Activated naive CD8-positive, alpha-beta T cell treated with anti-CD3 and anti-CD28 coated beads, Interleukin-2, amount 10 ng/mL, durations not matched to agents 7 days and 5 days (primary cell): ENCODE data around the gene LYRM1. TPM values are rescaled to one million over a fixed set of nuclear protein-coding genes. Genes with fewer than 3 reads are reported as not detected.

Source experiments
- ATAC-seq: fragments of 150-1000 bp; cut with Tn5 transposase; one replicate; pipeline ENCODE4 v1.10.0; 2021; ENCODE audit warnings: low read depth, moderate library complexity
- POLR2A ChIA-PET: fragments of 350-600 bp; sonication (Branson Sonifier 250); formaldehyde crosslinking; loops from one replicate; lab custom pipeline; 2021; ENCODE audit warnings: antibody characterized with exemption; lab: Charles Lee
- DNase-seq: peaks from one replicate; pipeline ENCODE4 v3.0.0; 2021
- H3K27ac Mint-ChIP-seq: one replicate; pipeline ENCODE4 v1.8.0; 2022; ENCODE audit warnings: mild to moderate bottlenecking, mixed read lengths
- H3K27me3 Mint-ChIP-seq: one replicate; pipeline ENCODE4 v1.8.0; 2022; ENCODE audit warnings: mild to moderate bottlenecking, moderate library complexity, mixed read lengths
- H3K36me3 Mint-ChIP-seq: one replicate; pipeline ENCODE4 v1.8.0; 2021; ENCODE audit warnings: mild to moderate bottlenecking, mixed read lengths
- H3K4me1 Mint-ChIP-seq: one replicate; pipeline ENCODE4 v1.8.0; 2021; ENCODE audit warnings: mixed read lengths
- H3K4me3 Mint-ChIP-seq: one replicate; pipeline ENCODE4 v1.8.0; 2022; ENCODE audit warnings: mild to moderate bottlenecking, moderate library complexity, mixed read lengths
- H3K9me3 Mint-ChIP-seq: one replicate; pipeline ENCODE4 v1.8.0; 2021; ENCODE audit warnings: mixed read lengths
- total RNA-seq, 2 experiments: library from RNA; stranded (reverse); gene quantifications; one replicate each; pipeline ENCODE4 v1.2.3, GENCODE V29; 2021

LYRM1 gene
- total RNA-seq, 2 experiments from 2014 or later, result 24.9 to 26.9 TPM

DNA sequence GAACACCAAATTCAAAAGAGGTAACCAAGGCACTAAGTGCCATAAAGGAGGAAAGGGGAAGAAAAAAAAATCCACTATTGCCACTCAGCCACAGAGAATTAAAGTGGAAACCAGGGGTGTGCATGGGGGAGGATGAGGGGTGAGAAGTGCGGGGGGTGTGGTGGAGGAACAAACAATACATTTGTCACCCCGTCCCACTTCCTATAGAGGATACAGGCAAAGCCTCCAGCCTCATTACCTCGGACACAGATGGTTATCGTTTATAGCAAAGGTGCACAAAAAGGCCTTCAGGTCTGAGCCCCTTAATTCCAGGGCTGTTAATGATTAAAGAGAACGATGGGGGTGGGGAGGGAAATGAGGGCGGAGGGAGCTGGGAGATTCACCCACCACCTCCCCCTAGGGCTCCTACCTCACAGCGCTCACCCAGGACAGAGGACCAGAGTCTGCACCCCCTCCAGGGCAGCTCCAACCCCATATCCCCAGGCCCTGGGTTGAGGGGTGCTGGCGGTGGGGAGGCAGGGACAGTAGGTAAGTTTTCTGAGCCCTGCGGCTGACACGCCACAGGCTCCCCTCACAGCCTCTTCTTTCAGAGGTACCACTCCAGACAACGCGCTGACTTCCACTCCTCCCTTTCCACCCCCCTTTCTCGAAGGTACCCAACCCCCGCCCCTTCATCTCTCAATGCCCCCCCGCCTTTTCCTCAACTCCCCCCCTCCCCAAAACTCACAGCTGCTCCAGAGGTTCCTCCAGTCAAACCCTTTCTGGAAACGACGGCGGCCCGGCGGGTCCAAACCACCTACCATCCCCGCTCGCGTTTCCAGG, 883 bp upstream of the LYRM1 start:
- POLR2A ChIA-PET, result interaction anchor here (1.1 to 3.5 kb wide), 10 partner anchors 11 to 145 kb away, joined by 3 to 51 read pairs (median 6); no protein-coding TSS in a partner anchor
- peak overlapping the region; percentile 95 for H3K4me3 Mint-ChIP-seq
- H3K27me3 Mint-ChIP-seq, result no peaks in the 10 kb centered on the region
- H3K36me3 Mint-ChIP-seq, result peaks cover 46% of the 10 kb centered on the region
- peak; percentile 63 for DNase-seq
- no peaks in the 10 kb centered on the region for H3K9me3 Mint-ChIP-seq
- peak; percentile 13 for ATAC-seq
- peaks cover 66% of the 10 kb centered on the region for H3K4me1 Mint-ChIP-seq
- H3K27ac Mint-ChIP-seq, result peak overlapping the region; percentile 99

DNA sequence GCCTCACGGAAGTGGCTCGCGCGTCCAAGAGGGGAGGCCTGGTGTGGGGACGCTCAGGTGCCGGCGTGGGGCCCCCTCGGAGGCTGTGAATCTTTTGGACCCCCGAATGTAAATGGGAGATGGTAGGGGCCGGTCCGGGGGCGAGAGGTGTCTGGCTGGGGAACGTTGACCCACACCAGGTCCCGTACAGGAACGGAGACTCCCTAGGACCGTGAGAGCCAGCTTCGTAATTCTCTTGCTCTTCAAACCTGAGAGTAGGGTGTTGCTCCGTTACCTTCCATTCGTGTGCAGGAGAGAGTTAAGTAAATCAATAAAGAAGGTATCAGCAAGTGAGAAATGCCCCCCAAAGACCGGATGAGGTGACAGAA, 481 bp downstream of the LYRM1 start:
- Mint-ChIP-seq H3K9me3 (no peaks in the 10 kb centered on the region), H3K4me3 (peak overlapping the region; percentile 95), H3K4me1 (peaks cover 74% of the 10 kb centered on the region), H3K36me3 (peaks cover 43% of the 10 kb centered on the region), H3K27ac (peak overlapping the region; percentile 99), H3K27me3 (no peaks in the 10 kb centered on the region)
- peak; percentile 1 for ATAC-seq
- no peak for DNase-seq
- POLR2A ChIA-PET, result interaction anchor here (1.1 to 3.5 kb wide), 10 partner anchors 9 to 146 kb away, joined by 3 to 51 read pairs (median 7); partner anchors contain the start of genes ERI2 and REXO5

DNA sequence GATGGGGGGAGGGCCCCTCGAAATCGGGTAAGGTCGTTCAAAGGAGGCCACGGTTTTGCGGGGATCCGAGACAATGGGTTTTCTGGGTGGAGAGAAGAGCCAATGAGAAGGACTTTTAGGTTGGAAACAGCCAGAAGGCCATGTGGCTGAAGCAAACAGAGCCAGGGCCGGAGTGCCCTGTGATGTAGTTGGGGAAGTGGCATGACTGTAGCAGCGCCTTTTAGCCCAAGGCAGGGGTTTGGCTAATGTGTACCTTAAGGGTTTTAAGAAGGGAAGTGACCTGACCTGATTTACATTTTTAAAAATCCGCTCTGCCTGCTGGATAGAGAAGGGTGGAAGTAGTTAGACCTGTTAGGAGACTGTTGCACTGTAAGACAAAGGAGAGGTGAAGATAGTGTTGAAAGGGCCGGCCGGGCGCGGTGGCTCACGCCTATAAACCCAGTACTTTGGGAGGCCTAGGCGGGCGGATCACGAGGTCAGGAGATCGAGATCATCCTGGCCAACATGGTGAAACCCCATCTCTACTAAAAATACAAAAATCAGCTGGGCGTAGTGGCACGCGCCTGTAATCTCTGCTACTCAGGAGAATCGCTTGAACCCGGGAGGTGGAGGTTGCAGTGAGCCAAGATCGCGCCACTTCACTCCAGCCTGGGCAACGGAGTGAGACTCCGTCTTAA, 1.0 kb downstream of the LYRM1 start:
- no peak for ATAC-seq
- Mint-ChIP-seq H3K27ac (peak overlapping the region; percentile 99), H3K9me3 (no peaks in the 10 kb centered on the region), H3K27me3 (no peaks in the 10 kb centered on the region), H3K4me3 (peak overlapping the region; percentile 95), H3K4me1 (peaks cover 72% of the 10 kb centered on the region), H3K36me3 (peaks cover 48% of the 10 kb centered on the region)
- POLR2A ChIA-PET, result interaction anchor here (1.1 to 3.5 kb wide), 4 partner anchors 9 to 95 kb away, joined by 6 to 51 read pairs (median 20); partner anchors contain the start of genes ERI2 and REXO5
- peak; percentile 48 for DNase-seq

DNA sequence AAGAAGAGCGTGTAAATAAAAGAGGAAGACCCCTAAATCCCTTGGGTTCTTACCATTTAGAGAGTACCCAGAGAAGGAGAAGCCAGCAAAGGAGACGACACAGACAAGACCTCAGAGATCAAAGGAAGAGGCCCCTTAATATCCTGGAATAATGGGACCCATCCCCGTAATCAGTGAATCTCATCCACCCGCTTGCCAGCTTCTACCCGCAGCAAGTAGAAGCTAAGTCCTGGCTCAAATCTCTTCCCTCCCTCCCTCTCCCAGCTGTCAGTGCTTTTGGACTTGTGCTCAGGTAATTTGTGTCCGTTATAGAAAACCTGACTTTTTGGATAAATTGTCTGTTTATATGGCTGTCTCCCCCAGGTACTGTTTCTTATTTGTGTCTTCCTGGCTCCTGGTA, 1.9 kb downstream of the LYRM1 start:
- Mint-ChIP-seq H3K4me1 (peaks cover 64% of the 10 kb centered on the region), H3K27ac (peak overlapping the region; percentile 49), H3K27me3 (no peaks in the 10 kb centered on the region), H3K9me3 (no peaks in the 10 kb centered on the region), H3K4me3 (peak overlapping the region; percentile 95), H3K36me3 (peaks cover 48% of the 10 kb centered on the region)
- POLR2A ChIA-PET, result interaction anchor here (1.3 to 2.9 kb wide), 4 partner anchors 28 to 96 kb away, joined by 4 to 16 read pairs (median 6); partner anchors contain the start of genes ERI2 and REXO5
- no peak for ATAC-seq
- DNase-seq, result no peak

DNA sequence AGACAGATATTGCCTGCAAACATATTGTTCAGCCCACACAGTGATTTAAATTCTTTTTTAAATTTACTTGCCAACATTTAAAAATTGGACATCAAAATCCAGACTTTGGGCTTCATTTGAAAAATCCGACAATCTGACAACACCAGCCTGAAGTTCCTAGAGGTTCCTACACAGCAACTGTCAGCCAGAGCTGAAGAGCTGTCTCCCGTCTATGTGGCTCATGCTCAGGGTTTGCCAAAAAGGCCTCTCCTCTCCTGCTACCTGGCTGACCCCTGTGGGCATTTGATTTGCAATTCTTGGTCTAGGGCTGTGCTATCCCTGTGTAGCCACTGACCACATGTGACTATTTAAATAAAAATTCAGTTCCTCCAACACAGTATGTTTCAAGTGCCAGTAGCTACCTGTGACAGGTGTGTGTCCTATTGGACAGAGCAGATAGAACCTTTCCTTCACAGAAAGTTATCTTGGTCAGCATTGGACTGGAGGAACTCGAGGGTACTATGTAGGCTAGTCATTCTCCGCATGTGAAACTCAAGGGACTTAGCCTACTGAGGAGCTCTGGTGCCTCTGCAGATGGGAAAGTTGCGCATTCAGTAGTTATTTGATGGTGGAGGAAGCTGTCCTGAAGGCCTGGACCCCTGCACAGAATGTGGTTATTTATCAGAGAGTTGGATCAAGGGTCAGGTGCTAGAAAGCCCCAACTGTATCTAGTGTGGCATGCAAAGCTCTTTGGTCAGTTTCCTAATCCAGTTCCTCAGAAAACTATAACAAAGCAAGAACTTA, 2.7 kb downstream of the LYRM1 start:
- Mint-ChIP-seq H3K4me1 (peaks cover 62% of the 10 kb centered on the region), H3K27me3 (no peaks in the 10 kb centered on the region), H3K4me3 (peak overlapping the region; percentile 72), H3K27ac (peak overlapping the region; percentile 49), H3K9me3 (no peaks in the 10 kb centered on the region), H3K36me3 (peaks cover 48% of the 10 kb centered on the region)
- POLR2A ChIA-PET, result interaction anchor here (1.3 to 2.9 kb wide), 5 partner anchors 17 to 97 kb away, joined by 3 to 16 read pairs (median 5); partner anchors contain the start of genes ERI2 and REXO5
- ATAC-seq (no peak), DNase-seq (no peak)

DNA sequence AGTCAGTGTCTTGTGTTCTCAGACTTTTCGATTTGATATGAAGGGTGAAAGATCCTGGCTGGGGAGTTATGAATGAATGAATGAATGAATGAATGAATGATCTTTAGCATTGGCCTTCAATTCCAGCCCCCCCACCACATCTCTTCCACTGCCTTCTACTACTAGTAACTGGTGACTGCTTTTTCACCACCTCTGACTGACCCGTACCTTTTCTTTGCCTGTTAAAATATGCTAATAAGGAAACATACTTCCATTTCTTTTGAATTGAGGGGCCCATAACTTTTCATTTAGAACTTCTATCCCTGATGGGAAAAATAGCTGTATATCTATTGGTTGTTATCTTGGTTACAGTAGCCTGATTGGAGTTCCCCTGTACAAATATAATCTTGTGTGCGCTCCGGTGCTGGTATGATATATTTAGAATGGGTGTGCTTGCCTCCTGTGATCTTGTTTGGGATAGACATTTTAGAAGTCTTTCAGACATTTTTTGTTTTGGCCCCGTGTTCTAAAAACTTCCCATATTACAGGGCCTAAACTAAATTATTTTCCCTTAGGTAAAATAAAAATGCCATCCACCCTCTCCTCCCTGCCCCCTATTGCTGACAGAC, 3.4 kb downstream of the LYRM1 start:
- POLR2A ChIA-PET, result interaction anchor here (1.3 to 2.9 kb wide), 4 partner anchors 16 to 56 kb away, joined by 3 to 16 read pairs (median 4); no protein-coding TSS in a partner anchor

DNA sequence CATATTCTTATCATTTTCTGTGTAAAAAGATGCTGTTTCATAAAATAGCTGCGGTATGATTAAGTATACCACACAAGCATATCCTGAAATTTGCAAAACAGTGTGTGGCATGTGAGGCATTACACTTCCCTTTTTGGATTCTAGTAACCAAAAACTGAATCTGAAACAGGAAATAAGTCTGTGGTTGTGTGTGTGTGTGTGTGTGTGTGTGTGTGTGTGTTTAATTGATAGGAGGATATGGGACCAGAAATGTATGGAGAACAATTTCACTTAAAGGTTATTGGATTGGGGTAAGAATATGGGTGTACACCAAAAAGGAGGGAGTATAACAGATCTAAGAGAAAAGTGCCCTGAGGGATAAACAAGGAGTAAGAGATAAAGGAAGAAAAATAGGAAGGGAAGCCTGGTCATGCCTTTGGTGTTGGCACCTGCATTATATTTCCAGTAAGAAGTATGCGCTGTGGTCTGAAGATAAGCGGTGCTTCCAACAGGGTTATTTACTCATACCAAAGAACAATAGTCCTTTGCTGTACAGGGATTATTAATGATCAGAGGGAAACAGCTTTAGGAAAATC, 4.0 kb downstream of the LYRM1 start:
- POLR2A ChIA-PET, result interaction anchor here (2.9 kb wide), 1 partner anchor 30 kb away, joined by 16 read pairs; no protein-coding TSS in a partner anchor
- H3K36me3 Mint-ChIP-seq, result peaks cover 51% of the 10 kb centered on the region

More for the DNA sequence above, 3.4 kb downstream of the LYRM1 start:
- H3K4me3 Mint-ChIP-seq, result peak overlapping the region; percentile 72
- H3K4me1 Mint-ChIP-seq, result peaks cover 58% of the 10 kb centered on the region
- H3K36me3 Mint-ChIP-seq, result peaks cover 50% of the 10 kb centered on the region
- ATAC-seq (no peak), DNase-seq (no peak)
- H3K9me3 Mint-ChIP-seq, result no peaks in the 10 kb centered on the region
- H3K27ac Mint-ChIP-seq, result peak overlapping the region; percentile 64
- no peaks in the 10 kb centered on the region for H3K27me3 Mint-ChIP-seq

DNA sequence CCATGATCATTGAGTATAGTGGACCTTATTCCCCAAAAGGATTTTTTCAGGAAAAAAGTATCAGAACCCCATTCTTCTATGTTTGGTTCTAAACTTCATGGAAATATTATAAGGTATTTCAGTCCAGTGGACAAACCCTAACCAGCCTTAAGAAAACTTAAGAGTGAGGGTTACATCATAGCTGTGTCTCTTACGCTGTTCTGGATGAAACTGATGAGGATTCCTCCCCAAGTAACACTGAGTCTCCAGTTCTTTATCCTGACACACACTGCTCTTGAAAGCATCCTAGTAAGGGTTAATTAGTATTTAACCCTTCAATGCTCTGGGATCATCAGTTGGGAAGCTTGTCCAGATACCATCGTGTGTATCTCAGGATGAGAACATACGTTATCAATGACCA, 5.0 kb downstream of the LYRM1 start:
- ATAC-seq, result no peak
- H3K4me1 Mint-ChIP-seq, result peaks cover 65% of the 10 kb centered on the region
- H3K27ac Mint-ChIP-seq, result no peak overlapping the region
- POLR2A ChIA-PET, result no interaction called here
- H3K9me3 Mint-ChIP-seq, result no peaks in the 10 kb centered on the region
- H3K27me3 Mint-ChIP-seq, result no peaks in the 10 kb centered on the region
- no peak for DNase-seq
- H3K4me3 Mint-ChIP-seq, result no peak overlapping the region
- peaks cover 51% of the 10 kb centered on the region for H3K36me3 Mint-ChIP-seq

More for the DNA sequence above, 4.0 kb downstream of the LYRM1 start:
- H3K27ac Mint-ChIP-seq, result peak overlapping the region; percentile 64
- DNase-seq (no peak), ATAC-seq (no peak)
- peak overlapping the region; percentile 72 for H3K4me3 Mint-ChIP-seq
- H3K9me3 Mint-ChIP-seq, result no peaks in the 10 kb centered on the region
- peaks cover 55% of the 10 kb centered on the region for H3K4me1 Mint-ChIP-seq
- H3K27me3 Mint-ChIP-seq, result no peaks in the 10 kb centered on the region

DNA sequence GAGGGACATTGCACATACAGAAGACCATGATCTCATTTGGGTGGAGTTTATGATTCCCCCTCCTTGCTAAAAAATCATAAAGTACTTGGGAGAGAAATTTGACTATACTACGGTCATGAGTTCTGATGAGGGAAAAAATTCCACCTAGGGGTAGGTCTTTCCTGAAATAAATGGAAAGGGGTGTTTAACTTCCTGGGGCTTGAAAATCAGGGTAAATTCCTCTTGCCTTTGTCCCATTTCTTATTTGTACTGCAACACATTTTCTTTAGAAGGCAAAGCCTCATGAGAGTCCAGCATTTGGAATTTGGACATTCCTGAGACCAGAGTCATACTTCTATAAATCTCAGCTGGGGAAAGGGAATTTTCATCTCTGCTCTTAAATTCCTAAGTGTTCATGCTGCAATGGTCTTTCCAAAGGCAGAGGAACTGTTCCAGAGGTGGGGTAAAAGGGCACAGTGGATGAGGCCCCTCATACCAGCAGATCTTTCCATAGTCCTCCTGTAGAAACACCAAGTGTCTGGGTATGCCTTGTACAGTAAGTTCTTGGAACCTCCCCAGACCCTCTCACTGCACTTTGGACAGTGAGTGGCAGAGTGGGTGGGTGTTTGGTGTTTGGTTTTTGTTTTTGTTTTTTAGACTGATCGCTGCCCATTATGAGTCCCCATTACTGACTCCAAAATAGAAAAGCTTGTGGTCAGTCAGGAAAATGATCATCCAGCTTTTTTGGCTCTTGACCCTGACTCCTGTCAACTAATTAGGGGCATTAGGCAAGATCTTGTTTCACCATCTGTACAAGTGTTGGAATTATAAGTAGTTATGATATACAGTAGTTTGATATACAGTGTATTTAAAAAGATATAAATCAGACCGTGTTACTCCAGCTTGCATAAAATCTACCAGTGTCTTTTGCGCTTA, 6.0 kb downstream of the LYRM1 start:
- Mint-ChIP-seq H3K4me1 (peaks cover 67% of the 10 kb centered on the region), H3K36me3 (peaks cover 46% of the 10 kb centered on the region), H3K9me3 (no peaks in the 10 kb centered on the region), H3K27me3 (no peaks in the 10 kb centered on the region), H3K27ac (no peak overlapping the region), H3K4me3 (no peak overlapping the region)
- ATAC-seq (no peak), DNase-seq (no peak)
- POLR2A ChIA-PET, result no interaction called here

DNA sequence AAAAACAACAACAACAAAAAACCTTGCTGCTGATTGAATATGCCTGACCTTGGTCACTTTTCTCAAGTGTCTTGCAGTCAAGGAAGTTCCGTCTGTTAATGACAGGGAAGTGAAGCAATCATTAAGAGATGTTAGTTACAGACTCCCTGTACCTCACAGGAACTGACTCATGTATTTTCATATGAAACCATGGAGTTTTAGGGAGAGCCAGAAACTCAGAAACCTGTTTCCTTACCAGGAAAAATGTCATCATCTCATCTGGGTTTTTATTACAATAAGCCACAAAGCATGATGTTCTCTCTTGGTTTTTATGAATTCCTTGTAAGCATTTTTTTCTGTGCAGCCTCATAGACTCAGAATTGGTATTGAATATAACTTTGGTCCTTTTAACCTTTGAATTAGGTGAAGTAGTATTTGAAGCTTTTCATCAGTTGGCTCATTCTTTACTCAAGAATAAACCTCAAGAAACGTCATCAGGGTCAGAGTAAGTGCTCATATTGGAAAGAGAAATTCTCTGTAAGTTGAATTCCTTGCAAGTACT, 10.3 kb downstream of the LYRM1 start:
- peaks cover 32% of the 10 kb centered on the region for H3K36me3 Mint-ChIP-seq
- H3K4me3 Mint-ChIP-seq, result peak overlapping the region; percentile 52
- no peaks in the 10 kb centered on the region for H3K27me3 Mint-ChIP-seq
- H3K4me1 Mint-ChIP-seq, result peaks cover 50% of the 10 kb centered on the region
- H3K9me3 Mint-ChIP-seq, result no peaks in the 10 kb centered on the region
- ATAC-seq, result peak; percentile 70
- peak overlapping the region; percentile 79 for H3K27ac Mint-ChIP-seq
- DNase-seq, result no peak
- POLR2A ChIA-PET, result interaction anchor here (0.9 to 4.4 kb wide), 4 partner anchors 9 to 34 kb away, joined by 3 to 31 read pairs (median 4); partner anchors contain the start of genes DCUN1D3 and LYRM1

DNA sequence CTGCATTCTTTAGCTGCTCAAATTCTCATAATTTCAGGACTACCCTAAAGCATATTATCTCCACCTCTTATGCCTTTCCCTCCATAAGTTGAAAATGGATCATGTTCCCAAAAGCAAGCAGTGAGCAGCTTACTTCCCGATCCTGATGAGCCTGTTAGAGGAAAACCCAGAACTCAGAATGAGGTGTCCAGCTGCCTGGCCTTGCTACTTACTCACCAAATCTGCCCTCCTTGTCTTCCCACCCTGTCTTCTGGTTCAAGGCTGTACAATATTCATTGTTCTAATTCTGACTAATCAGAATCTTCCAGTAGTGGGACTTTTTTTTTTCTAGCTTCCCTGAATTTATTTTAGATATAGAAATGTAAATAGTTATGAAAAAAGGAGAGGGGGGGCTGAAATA, 10.8 kb downstream of the LYRM1 start:
- POLR2A ChIA-PET, result interaction anchor here (0.9 to 4.4 kb wide), 4 partner anchors 8 to 33 kb away, joined by 3 to 31 read pairs (median 4); partner anchors contain the start of genes DCUN1D3 and LYRM1

More for the DNA sequence above, 10.8 kb downstream of the LYRM1 start:
- ATAC-seq, result no peak
- Mint-ChIP-seq H3K4me3 (peak overlapping the region; percentile 52), H3K27ac (peak overlapping the region; percentile 79), H3K36me3 (peaks cover 32% of the 10 kb centered on the region), H3K27me3 (no peaks in the 10 kb centered on the region), H3K9me3 (no peaks in the 10 kb centered on the region), H3K4me1 (peaks cover 48% of the 10 kb centered on the region)
- DNase-seq, result no peak
